ENCODE data around the gene CIAPIN1. TPM values are rescaled to one million over a fixed set of nuclear protein-coding genes. Genes with fewer than 3 reads are reported as not detected.

CIAPIN1 gene
- total and polyA plus RNA-seq, 2 of the 8 experiments (the other 6 are each of a cell fraction or from before 2014, with no cell fraction given) = 76.8 to 83.6 TPM

GRCh38 chr16:57474671-57475661, 27.8 kb upstream of the CIAPIN1 start (continued):
- TF ChIP-seq, protein P1, sequence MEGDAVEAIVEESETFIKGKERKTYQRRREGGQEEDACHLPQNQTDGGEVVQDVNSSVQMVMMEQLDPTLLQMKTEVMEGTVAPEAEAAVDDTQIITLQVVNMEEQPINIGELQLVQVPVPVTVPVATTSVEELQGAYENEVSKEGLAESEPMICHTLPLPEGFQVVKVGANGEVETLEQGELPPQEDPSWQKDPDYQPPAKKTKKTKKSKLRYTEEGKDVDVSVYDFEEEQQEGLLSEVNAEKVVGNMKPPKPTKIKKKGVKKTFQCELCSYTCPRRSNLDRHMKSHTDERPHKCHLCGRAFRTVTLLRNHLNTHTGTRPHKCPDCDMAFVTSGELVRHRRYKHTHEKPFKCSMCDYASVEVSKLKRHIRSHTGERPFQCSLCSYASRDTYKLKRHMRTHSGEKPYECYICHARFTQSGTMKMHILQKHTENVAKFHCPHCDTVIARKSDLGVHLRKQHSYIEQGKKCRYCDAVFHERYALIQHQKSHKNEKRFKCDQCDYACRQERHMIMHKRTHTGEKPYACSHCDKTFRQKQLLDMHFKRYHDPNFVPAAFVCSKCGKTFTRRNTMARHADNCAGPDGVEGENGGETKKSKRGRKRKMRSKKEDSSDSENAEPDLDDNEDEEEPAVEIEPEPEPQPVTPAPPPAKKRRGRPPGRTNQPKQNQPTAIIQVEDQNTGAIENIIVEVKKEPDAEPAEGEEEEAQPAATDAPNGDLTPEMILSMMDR (IDR thresholded peaks at IDR 0.05; ENCODE audit: control extremely low read depth in 1 of 3, insufficient read depth in 1 of 3, low read depth in 1 of 3, low read length in 3 of 3) = no peak
- TF ChIP-seq HDAC6 (IDR thresholded peaks at IDR 0.05; ENCODE audit: low read depth, low read length) (no peak), NANOG (IDR thresholded peaks at IDR 0.05; ENCODE audit: insufficient read depth, low read depth, low read length, poor library complexity, severe bottlenecking) (no peak), USF2 (IDR thresholded peaks at IDR 0.05; ENCODE audit: low read length) (no peak), KDM5A (IDR thresholded peaks at IDR 0.05; ENCODE audit: low read length) (no peak)

Data from H1 (cell line).